Thoracic aorta (tissue), 2 donors: Measurements from ENCODE around the gene BICD1. TPM values are rescaled to one million over a fixed set of nuclear protein-coding genes. Genes with fewer than 3 reads are reported as not detected.

ENCODE experiments used
- ATAC-seq: fragments of 150-250 bp; one replicate; pipeline ENCODE4 v1.8.0; 2017; ENCODE audit warnings: low read depth; ENCODE audit not compliant: insufficient number of reproducible peaks, low FRiP score
- DNase-seq: peaks from one replicate; pipeline ENCODE4 v3.0.0-alpha.2; 2020; ENCODE audit warnings: low spot score
- H3K27ac ChIP-seq, 2 donors: fragments of 200-600 bp; sonication (generic); 1 replicate in 1 of 2; 2 replicates in 1 of 2; pipeline ENCODE4 v1.5.1; 2016; ENCODE audit warnings: mild to moderate bottlenecking in 2 of 2, moderate library complexity in 2 of 2
- H3K27me3 ChIP-seq: fragments of 200-600 bp; sonication (generic); replicated peaks from 2 replicates; pipeline ENCODE4 v1.6.0; 2016; ENCODE audit warnings: mild to moderate bottlenecking; ENCODE audit not compliant: insufficient read depth
- H3K36me3 ChIP-seq: fragments of 200-600 bp; sonication (generic); one replicate; pipeline ENCODE4 v1.5.1; 2016
- H3K4me1 ChIP-seq, 2 donors: fragments of 200-600 bp; sonication (generic); 1 replicate in 1 of 2; 2 replicates in 1 of 2; pipeline versions ENCODE4 v1.5.1 to v1.6.0; 2016; ENCODE audit warnings: low read depth in 2 of 2, mild to moderate bottlenecking in 1 of 2; ENCODE audit not compliant: control insufficient read depth in 1 of 2
- H3K4me3 ChIP-seq: fragments of 200-600 bp; sonication (generic); 2 replicates; pipeline ENCODE4 v1.5.1; 2016; ENCODE audit warnings: mild to moderate bottlenecking
- H3K9me3 ChIP-seq: fragments of 200-600 bp; sonication (generic); 2 replicates; pipeline ENCODE4 v1.5.1; 2016
- CTCF ChIP-seq: fragments of 200-600 bp; sonication (generic); IDR thresholded peaks from one replicate; pipeline ENCODE4 v1.5.1; 2019; ENCODE audit warnings: antibody characterized with exemption
- total RNA-seq, 2 donors: library from RNA; depleted of rRNA; stranded (reverse); fragments of >200 nt; gene quantifications; one replicate each; pipeline versions ENCODE4 v1.1.0 to v1.2.3, GENCODE V29; 2016

The BICD1 gene
- total RNA-seq, 2 donors from 2014 or later: 18.7 to 44.7 TPM

GRCh38 chr12:32322354-32322753 is 215.7 kb downstream of the BICD1 start:
- Histone ChIP-seq H3K27me3 (no peaks in the 10 kb centered on the region), H3K27ac (no peak overlapping the region), H3K9me3 (no peaks in the 10 kb centered on the region), H3K36me3 (no peaks in the 10 kb centered on the region), H3K4me3 (no peak overlapping the region), H3K4me1 (no peaks in the 10 kb centered on the region)
- DNase-seq: no peak
- no peak for ATAC-seq
- TF ChIP-seq CTCF: no peak

GRCh38 chr12:32331133-32331532 is 224.5 kb downstream of the BICD1 start:
- no peak for ATAC-seq
- no peak for DNase-seq
- peaks cover 2% of the 10 kb centered on the region for H3K36me3 ChIP-seq
- no peak overlapping the region for H3K27ac ChIP-seq
- H3K4me3 ChIP-seq: no peak overlapping the region
- no peaks in the 10 kb centered on the region for H3K27me3 ChIP-seq
- no peaks in the 10 kb centered on the region for H3K4me1 ChIP-seq
- TF ChIP-seq CTCF: no peak
- H3K9me3 ChIP-seq: no peaks in the 10 kb centered on the region

GRCh38 chr12:32332446-32332845 is 225.8 kb downstream of the BICD1 start:
- Histone ChIP-seq H3K9me3 (no peaks in the 10 kb centered on the region), H3K4me3 (no peak overlapping the region), H3K27ac (no peak overlapping the region), H3K27me3 (no peaks in the 10 kb centered on the region), H3K4me1 (no peaks in the 10 kb centered on the region), H3K36me3 (peaks cover 2% of the 10 kb centered on the region)
- TF ChIP-seq CTCF: no peak
- ATAC-seq: no peak
- no peak for DNase-seq

- no peak for TF ChIP-seq CTCF
- Histone ChIP-seq H3K27ac (no peak overlapping the region), H3K4me3 (no peak overlapping the region), H3K4me1 (no peaks in the 10 kb centered on the region), H3K27me3 (no peaks in the 10 kb centered on the region), H3K36me3 (peaks cover 5% of the 10 kb centered on the region), H3K9me3 (no peaks in the 10 kb centered on the region)
- DNase-seq (no peak), ATAC-seq (no peak)
These were observed 227.7 kb downstream of the BICD1 start for GRCh38 chr12:32334371-32334777.

GRCh38 chr12:32336261-32336660 is 229.6 kb downstream of the BICD1 start:
- no peak overlapping the region for H3K27ac ChIP-seq
- H3K4me3 ChIP-seq: no peak overlapping the region
- H3K36me3 ChIP-seq: peaks cover 7% of the 10 kb centered on the region
- H3K27me3 ChIP-seq: no peaks in the 10 kb centered on the region
- TF ChIP-seq CTCF: no peak
- H3K9me3 ChIP-seq: no peaks in the 10 kb centered on the region
- no peaks in the 10 kb centered on the region for H3K4me1 ChIP-seq
- ATAC-seq: no peak
- DNase-seq: no peak
